Measurements from ENCODE around the gene TBC1D16.

TBC1D16 gene

DNA sequence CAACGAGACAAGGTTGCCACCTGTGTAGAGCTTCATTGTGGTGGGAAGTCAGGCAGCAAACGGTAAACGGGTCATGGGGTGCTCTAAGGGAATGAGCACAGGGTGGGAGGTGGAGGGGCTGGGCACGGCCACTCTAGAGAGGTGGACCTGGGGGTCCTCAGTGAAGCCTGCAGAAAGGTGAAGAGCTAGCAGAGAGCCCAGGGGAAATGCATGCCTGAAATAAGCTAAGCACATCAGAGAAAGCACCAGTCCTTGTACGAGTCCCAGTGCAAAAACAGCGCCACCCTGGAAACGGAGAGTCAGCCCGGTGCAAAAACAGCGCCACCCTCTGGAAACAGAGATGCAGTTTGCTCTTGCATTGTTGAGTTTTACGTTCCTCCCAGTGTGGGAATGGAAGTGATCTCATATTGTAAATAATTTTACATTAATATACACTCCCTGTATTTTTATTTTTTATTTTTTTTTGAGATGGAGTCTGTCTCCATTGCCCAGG lies 65.0 kb downstream of the TBC1D16 start:
- no peak overlapping the region for H3K4me3 ChIP-seq (ENCODE audit: low read depth in 1 of 2, low read length in 2 of 2)
- no peaks in the 10 kb centered on the region for H3K27me3 ChIP-seq (ENCODE audit: insufficient read depth, low read length, poor library complexity)
- H3K36me3 ChIP-seq (ENCODE audit: insufficient read depth, low read length), result no peaks in the 10 kb centered on the region
- no peaks in the 10 kb centered on the region for H3K79me2 ChIP-seq (ENCODE audit: insufficient read depth, low read length)
- H3K4me2 ChIP-seq (ENCODE audit: insufficient read depth, low read length), result no peak overlapping the region
- no peak for TF ChIP-seq EZH2 (IDR thresholded peaks at IDR 0.05; ENCODE audit: borderline replicate concordance, low read depth, low read length, severe bottlenecking)
- TF ChIP-seq, protein P1, sequence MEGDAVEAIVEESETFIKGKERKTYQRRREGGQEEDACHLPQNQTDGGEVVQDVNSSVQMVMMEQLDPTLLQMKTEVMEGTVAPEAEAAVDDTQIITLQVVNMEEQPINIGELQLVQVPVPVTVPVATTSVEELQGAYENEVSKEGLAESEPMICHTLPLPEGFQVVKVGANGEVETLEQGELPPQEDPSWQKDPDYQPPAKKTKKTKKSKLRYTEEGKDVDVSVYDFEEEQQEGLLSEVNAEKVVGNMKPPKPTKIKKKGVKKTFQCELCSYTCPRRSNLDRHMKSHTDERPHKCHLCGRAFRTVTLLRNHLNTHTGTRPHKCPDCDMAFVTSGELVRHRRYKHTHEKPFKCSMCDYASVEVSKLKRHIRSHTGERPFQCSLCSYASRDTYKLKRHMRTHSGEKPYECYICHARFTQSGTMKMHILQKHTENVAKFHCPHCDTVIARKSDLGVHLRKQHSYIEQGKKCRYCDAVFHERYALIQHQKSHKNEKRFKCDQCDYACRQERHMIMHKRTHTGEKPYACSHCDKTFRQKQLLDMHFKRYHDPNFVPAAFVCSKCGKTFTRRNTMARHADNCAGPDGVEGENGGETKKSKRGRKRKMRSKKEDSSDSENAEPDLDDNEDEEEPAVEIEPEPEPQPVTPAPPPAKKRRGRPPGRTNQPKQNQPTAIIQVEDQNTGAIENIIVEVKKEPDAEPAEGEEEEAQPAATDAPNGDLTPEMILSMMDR (IDR thresholded peaks at IDR 0.05; ENCODE audit: borderline replicate concordance, extremely low read depth, low read length, poor library complexity, severe bottlenecking), result peak; percentile 68
- no peaks in the 10 kb centered on the region for H4K20me1 ChIP-seq (ENCODE audit: insufficient read depth, low read length)
- DNase-seq (peak; percentile 39), ATAC-seq (ENCODE audit: insufficient read depth, low read depth) (peak; percentile 62; the same call in 2 of the 3 replicates)
- H2AFZ ChIP-seq (ENCODE audit: low read depth, low read length), result no peak overlapping the region
- no peak overlapping the region for H3K9ac ChIP-seq (ENCODE audit: low read depth, low read length)
- no peak overlapping the region for H3K27ac ChIP-seq (ENCODE audit: low read length)
- no peaks in the 10 kb centered on the region for H3K4me1 ChIP-seq (ENCODE audit: insufficient read depth, low read length)
- no peaks in the 10 kb centered on the region for H3K9me3 ChIP-seq (ENCODE audit: insufficient read depth, low read length, severe bottlenecking)

DNA sequence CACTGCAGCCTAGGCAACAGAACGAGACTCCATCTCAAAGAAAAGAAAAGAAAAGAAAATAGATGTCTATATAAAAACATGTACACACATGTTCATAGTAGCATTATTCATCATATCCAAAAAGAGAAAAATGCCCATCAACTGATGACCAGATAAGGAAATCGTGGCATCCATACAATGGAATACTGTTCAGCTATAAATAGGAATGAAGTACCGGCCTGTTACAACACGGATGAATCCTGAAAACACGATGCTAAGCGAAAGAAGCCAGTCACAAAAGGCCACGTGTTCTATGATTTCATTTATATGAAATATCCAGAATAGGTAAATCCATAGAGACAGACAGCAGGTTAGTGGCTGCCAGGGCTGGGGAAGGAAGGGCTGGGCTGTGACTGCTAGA lies 65.8 kb downstream of the TBC1D16 start:
- Histone ChIP-seq H3K4me2 (ENCODE audit: insufficient read depth, low read length) (no peak overlapping the region), H3K27me3 (ENCODE audit: insufficient read depth, low read length, poor library complexity) (no peaks in the 10 kb centered on the region), H3K9me3 (ENCODE audit: insufficient read depth, low read length, severe bottlenecking) (no peaks in the 10 kb centered on the region), H3K4me3 (ENCODE audit: low read depth in 1 of 2, low read length in 2 of 2) (no peak overlapping the region), H3K36me3 (ENCODE audit: insufficient read depth, low read length) (no peaks in the 10 kb centered on the region), H3K79me2 (ENCODE audit: insufficient read depth, low read length) (no peaks in the 10 kb centered on the region), H2AFZ (ENCODE audit: low read depth, low read length) (no peak overlapping the region), H3K9ac (ENCODE audit: low read depth, low read length) (no peak overlapping the region), H3K27ac (ENCODE audit: low read length) (no peak overlapping the region), H4K20me1 (ENCODE audit: insufficient read depth, low read length) (no peaks in the 10 kb centered on the region), H3K4me1 (ENCODE audit: insufficient read depth, low read length) (no peaks in the 10 kb centered on the region)
- ATAC-seq (ENCODE audit: insufficient read depth, low read depth), result no peak
- no peak for TF ChIP-seq EZH2 (IDR thresholded peaks at IDR 0.05; ENCODE audit: borderline replicate concordance, low read depth, low read length, severe bottlenecking)
- TF ChIP-seq, protein P1 (IDR thresholded peaks at IDR 0.05; ENCODE audit: borderline replicate concordance, extremely low read depth, low read length, poor library complexity, severe bottlenecking), result no peak
- DNase-seq, result no peak

DNA sequence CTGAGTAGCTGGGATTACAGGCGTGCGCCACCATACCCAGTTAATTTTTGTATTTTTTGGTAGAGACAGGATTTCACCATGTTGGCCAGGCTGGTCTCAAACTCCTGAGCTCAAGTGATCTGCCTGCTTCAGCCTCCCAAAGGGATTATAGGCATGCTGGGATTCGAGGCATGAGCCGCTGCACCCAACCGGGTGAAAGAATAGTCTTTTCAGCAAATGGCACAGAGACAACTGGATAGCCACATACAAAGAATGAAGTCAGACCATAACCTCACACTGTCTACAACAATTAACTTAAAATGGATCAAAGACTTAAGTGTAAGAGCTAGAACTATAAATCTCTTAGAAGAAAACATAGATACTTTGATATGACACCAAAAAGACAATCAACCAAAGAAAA lies 67.6 kb downstream of the TBC1D16 start:
- H2AFZ ChIP-seq (ENCODE audit: low read depth, low read length), result no peak overlapping the region
- no peak overlapping the region for H3K4me3 ChIP-seq (ENCODE audit: low read depth in 1 of 2, low read length in 2 of 2)
- DNase-seq (no peak), ATAC-seq (ENCODE audit: insufficient read depth, low read depth) (no peak)
- H3K4me1 ChIP-seq (ENCODE audit: insufficient read depth, low read length), result no peaks in the 10 kb centered on the region
- H3K27ac ChIP-seq (ENCODE audit: low read length), result no peak overlapping the region
- H3K4me2 ChIP-seq (ENCODE audit: insufficient read depth, low read length), result no peak overlapping the region
- no peaks in the 10 kb centered on the region for H3K36me3 ChIP-seq (ENCODE audit: insufficient read depth, low read length)
- no peaks in the 10 kb centered on the region for H3K9me3 ChIP-seq (ENCODE audit: insufficient read depth, low read length, severe bottlenecking)
- no peak overlapping the region for H3K9ac ChIP-seq (ENCODE audit: low read depth, low read length)
- no peaks in the 10 kb centered on the region for H3K79me2 ChIP-seq (ENCODE audit: insufficient read depth, low read length)
- H3K27me3 ChIP-seq (ENCODE audit: insufficient read depth, low read length, poor library complexity), result no peaks in the 10 kb centered on the region
- TF ChIP-seq, protein P1 (IDR thresholded peaks at IDR 0.05; ENCODE audit: borderline replicate concordance, extremely low read depth, low read length, poor library complexity, severe bottlenecking), result no peak
- no peak for TF ChIP-seq EZH2 (IDR thresholded peaks at IDR 0.05; ENCODE audit: borderline replicate concordance, low read depth, low read length, severe bottlenecking)
- H4K20me1 ChIP-seq (ENCODE audit: insufficient read depth, low read length), result no peaks in the 10 kb centered on the region

DNA sequence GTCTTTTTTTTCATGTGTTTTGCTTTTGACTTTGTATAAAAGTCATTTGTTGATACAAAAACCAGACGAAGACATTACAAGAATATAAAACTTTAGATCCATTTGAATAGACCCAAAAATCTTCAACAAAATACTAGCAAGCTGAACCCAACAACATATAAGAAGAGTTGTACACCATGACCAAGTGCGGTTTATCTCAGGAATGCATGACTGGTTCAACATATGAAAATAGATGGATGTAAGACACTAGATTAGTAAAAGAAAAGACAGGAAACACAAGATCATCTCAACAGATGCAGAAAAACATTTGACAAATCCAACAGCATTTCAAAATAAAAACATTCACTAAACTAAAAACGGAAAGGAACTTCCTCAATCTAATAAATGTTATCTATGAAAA lies 69.0 kb downstream of the TBC1D16 start:
- no peaks in the 10 kb centered on the region for H3K4me1 ChIP-seq (ENCODE audit: insufficient read depth, low read length)
- H4K20me1 ChIP-seq (ENCODE audit: insufficient read depth, low read length), result no peaks in the 10 kb centered on the region
- no peaks in the 10 kb centered on the region for H3K9me3 ChIP-seq (ENCODE audit: insufficient read depth, low read length, severe bottlenecking)
- H2AFZ ChIP-seq (ENCODE audit: low read depth, low read length), result no peak overlapping the region
- H3K79me2 ChIP-seq (ENCODE audit: insufficient read depth, low read length), result no peaks in the 10 kb centered on the region
- no peak for TF ChIP-seq EZH2 (IDR thresholded peaks at IDR 0.05; ENCODE audit: borderline replicate concordance, low read depth, low read length, severe bottlenecking)
- TF ChIP-seq, protein P1 (IDR thresholded peaks at IDR 0.05; ENCODE audit: borderline replicate concordance, extremely low read depth, low read length, poor library complexity, severe bottlenecking), result no peak
- ATAC-seq (ENCODE audit: insufficient read depth, low read depth), result no peak
- no peak overlapping the region for H3K4me3 ChIP-seq (ENCODE audit: low read depth in 1 of 2, low read length in 2 of 2)
- no peaks in the 10 kb centered on the region for H3K36me3 ChIP-seq (ENCODE audit: insufficient read depth, low read length)
- DNase-seq, result no peak
- no peak overlapping the region for H3K27ac ChIP-seq (ENCODE audit: low read length)
- no peak overlapping the region for H3K9ac ChIP-seq (ENCODE audit: low read depth, low read length)
- no peaks in the 10 kb centered on the region for H3K27me3 ChIP-seq (ENCODE audit: insufficient read depth, low read length, poor library complexity)
- H3K4me2 ChIP-seq (ENCODE audit: insufficient read depth, low read length), result no peak overlapping the region
